ENCODE data around the gene C19orf44.

- TF ChIP-seq CTCF (IDR thresholded peaks at IDR 0.05): no peak
- no peak for TF ChIP-seq POLR2A (IDR thresholded peaks at IDR 0.05)
Observed at GRCh38 chr19:16476401-16476800, 19.8 kb upstream of the C19orf44 start.

Measured in vagina (tissue), 2 donors.